HepG2 (cell line): Measurements from ENCODE around the gene BBLN. TPM values are rescaled to one million over a fixed set of nuclear protein-coding genes. Genes with fewer than 3 reads are reported as not detected.

Experiments used
- ATAC-seq: fragments of 200-7000 bp; cut with Tn5 transposase; 3 replicates; pipeline ENCODE4 v1.9.1; 2020; ENCODE audit warnings: mild to moderate bottlenecking, moderate library complexity
- BruUV-seq: library from RNA; stranded (reverse); fragments of 400-500 nt; replicated peaks from 2 replicates; lab custom pipeline; 2021; lab: Mats Ljungman, UMichigan
- CTCF ChIA-PET: fragments of 300-600 bp; formaldehyde crosslinking; extraction: SDS; loops from one replicate; lab custom pipeline; 2021; ENCODE audit warnings: low total read pairs, inconsistent platforms, low intra/inter-chr PET ratio; lab: Yijun Ruan, JAX
- POLR2A ChIA-PET: fragments of 350-600 bp; sonication (Branson Sonifier 250); formaldehyde crosslinking; loops from one replicate; lab custom pipeline; 2020; ENCODE audit warnings: antibody characterized with exemption, inconsistent platforms; lab: Yijun Ruan, JAX
- DNase-seq: peaks from one replicate; pipeline ENCODE4 v3.0.0-alpha.2; 2015; ENCODE audit warnings: low spot score
- FAIRE-seq: peaks from 3 replicates; lab custom pipeline; 2011; peaks lifted over from hg19 to GRCh38; lab: Jason Lieb, UNC
- H2AFZ ChIP-seq: one replicate; pipeline ENCODE4 v1.6.1; 2011; ENCODE audit warnings: low read length, inconsistent platforms
- H3K27ac ChIP-seq: fragments of 300-600 bp; 3 replicates; pipeline ENCODE4 v1.8.0; 2011; ENCODE audit warnings: mixed run types, mild to moderate bottlenecking, mixed read lengths, low read length, inconsistent platforms; ENCODE audit not compliant: insufficient read depth; ENCODE audit errors: extremely low read length
- H3K27me3 ChIP-seq, 2 experiments: fragments of 200-600 bp in 1 of 2; 2 replicates in 1 of 2; 3 replicates in 1 of 2; pipeline versions ENCODE4 v1.6.0 to v1.8.0; 2011; ENCODE audit warnings: low read length in 2 of 2, mild to moderate bottlenecking in 2 of 2, moderate library complexity in 2 of 2, inconsistent platforms in 1 of 2; ENCODE audit not compliant: insufficient read depth in 2 of 2, control insufficient read depth in 1 of 2
- H3K36me3 ChIP-seq, 2 experiments: fragments of 200-600 bp in 1 of 2; replicated peaks in 1 of 2; 2 replicates in 1 of 2; 3 replicates in 1 of 2; pipeline versions ENCODE4 v1.5.1 to v1.8.0; 2011; ENCODE audit warnings: low read length in 2 of 2, inconsistent platforms in 1 of 2; ENCODE audit not compliant: insufficient read depth in 2 of 2, control insufficient read depth in 1 of 2
- H3K4me1 ChIP-seq: 2 replicates; pipeline ENCODE4 v1.5.1; 2012; ENCODE audit warnings: low read length, inconsistent platforms; ENCODE audit not compliant: insufficient read depth
- H3K4me2 ChIP-seq: 2 replicates; pipeline ENCODE4 v1.6.0; 2011; ENCODE audit warnings: low read depth, low read length, inconsistent platforms
- H3K4me3 ChIP-seq, 3 experiments: fragments of 200-600 bp in 1 of 3; sonication (generic), shearing (Covaris generic) in 1 of 3; replicated peaks in 1 of 3; 2 replicates each; pipeline ENCODE4 v1.5.1; 2011 to 2016; ENCODE audit warnings: low read length in 3 of 3, inconsistent platforms in 2 of 3, low read depth in 2 of 3, mild to moderate bottlenecking in 2 of 3, control low read depth in 1 of 3, mixed read lengths in 1 of 3; ENCODE audit not compliant: insufficient read depth in 1 of 3
- H3K79me2 ChIP-seq: one replicate; pipeline ENCODE4 v1.6.1; 2011; ENCODE audit warnings: low read length, inconsistent platforms; ENCODE audit not compliant: insufficient read depth
- H3K9ac ChIP-seq: 2 replicates; pipeline ENCODE4 v1.6.0; 2011; ENCODE audit warnings: mild to moderate bottlenecking, low read depth, low read length, inconsistent platforms; ENCODE audit not compliant: insufficient read depth
- H3K9me3 ChIP-seq: 2 replicates; pipeline ENCODE4 v1.5.1; 2012; ENCODE audit warnings: mild to moderate bottlenecking, low read length
- H4K20me1 ChIP-seq: 2 replicates; pipeline ENCODE4 v1.6.0; 2011; ENCODE audit warnings: inconsistent platforms, mild to moderate bottlenecking, low read length, moderate library complexity; ENCODE audit not compliant: insufficient read depth
- KAT7 ChIP-seq: IDR thresholded peaks from 2 replicates; pipeline ENCODE4 v1.6.1; 2018; ENCODE audit warnings: borderline replicate concordance, missing compliant biosample characterization
- NFE2 ChIP-seq: sonication (generic); formaldehyde crosslinking; IDR thresholded peaks from 2 replicates; pipeline ENCODE4 v1.4.0; 2020; ENCODE audit warnings: missing genetic modification reagents
- PRDM10 ChIP-seq: sonication (generic); formaldehyde crosslinking; IDR thresholded peaks from 2 replicates; pipeline ENCODE4 v1.4.0; 2020; ENCODE audit warnings: low read depth, missing genetic modification reagents
- RFXAP ChIP-seq: sonication (generic); formaldehyde crosslinking; IDR thresholded peaks from 2 replicates; pipeline ENCODE4 v1.4.0; 2020; ENCODE audit warnings: missing genetic modification reagents, borderline replicate concordance
- SALL1 ChIP-seq: sonication (generic); formaldehyde crosslinking; IDR thresholded peaks from 2 replicates; pipeline ENCODE4 v1.8.0; 2022; ENCODE audit warnings: mild to moderate bottlenecking, missing genetic modification reagents
- SAP130 ChIP-seq: IDR thresholded peaks from 2 replicates; pipeline ENCODE4 v1.6.1; 2016; ENCODE audit warnings: low read depth
- SMAD3 ChIP-seq: sonication (generic); formaldehyde crosslinking; IDR thresholded peaks from 2 replicates; pipeline ENCODE4 v1.4.0; 2020; ENCODE audit warnings: missing genetic modification reagents
- STAG1 ChIP-seq: sonication (generic); formaldehyde crosslinking; IDR thresholded peaks from 2 replicates; pipeline ENCODE4 v1.4.0; 2020; ENCODE audit warnings: missing genetic modification reagents
- TARDBP ChIP-seq: sonication (generic); formaldehyde crosslinking; IDR thresholded peaks from 2 replicates; pipeline ENCODE4 v1.8.0; 2022; ENCODE audit warnings: mild to moderate bottlenecking, missing genetic modification reagents
- TBP ChIP-seq: sonication (generic); formaldehyde crosslinking; IDR thresholded peaks from 2 replicates; pipeline ENCODE4 v1.5.0; 2020; ENCODE audit warnings: missing genetic modification reagents
- ZNF362 ChIP-seq: sonication (generic); formaldehyde crosslinking; IDR thresholded peaks from 2 replicates; pipeline ENCODE4 v1.4.0; 2020; ENCODE audit warnings: missing genetic modification reagents, mild to moderate bottlenecking, borderline replicate concordance
- ZNF431 ChIP-seq: sonication (generic); formaldehyde crosslinking; IDR thresholded peaks from 2 replicates; pipeline ENCODE4 v1.9.0; 2022; ENCODE audit warnings: missing genetic modification reagents, low read depth, mild to moderate bottlenecking, borderline replicate concordance
- ZNF510 ChIP-seq: sonication (generic); formaldehyde crosslinking; IDR thresholded peaks from 2 replicates; pipeline ENCODE4 v1.4.0; 2020; ENCODE audit warnings: low read depth, mild to moderate bottlenecking, missing genetic modification reagents
- WGBS: methylation state at CpG from one replicate; pipeline ENCODE4 v1.1.6; 2017; ENCODE audit warnings: low lambda C conversion rate; 5-methylcytosine and 5-hydroxymethylcytosine counted together
- in situ Hi-C: cut with HindIII; loops from 2 replicates; pipeline ENCODE4 v1.10.0; 2017; ENCODE audit warnings: low pct_unique_long_range_greater_than_20kb; ENCODE audit not compliant: extremely low pct_ligation_motif_present
- intact Hi-C: fragments of 100-400 bp; cut with micrococcal nuclease; formaldehyde crosslinking; loops from one replicate; pipeline ENCODE4 v1.10.0; 2022; ENCODE audit not compliant: unreplicated experiment
- polyA plus RNA-seq, 8 experiments: library from polyadenylated mRNA; depleted of rRNA in 3 of 8; stranded (reverse) in 7 of 8; unstranded in 1 of 8; fragments of >200 nt; fragmentation: Illumina TruSeq in 4 of 8; extraction: Trizol in 4 of 8; gene quantifications; 2 replicates each; pipeline versions ENCODE4 v1.2.1 to v1.2.3, GENCODE V29; 2011 to 2016; ENCODE audit warnings: low read depth in 4 of 8, missing spikeins in 1 of 8, mixed read lengths in 1 of 8; ENCODE audit not compliant: insufficient read depth in 1 of 8
- total RNA-seq, 5 experiments: library from RNA; depleted of rRNA; stranded (reverse); fragments of >200 nt; fragmentation: Illumina TruSeq; extraction: Trizol; gene quantifications; 2 replicates each; pipeline ENCODE4 v1.2.3, GENCODE V29; 2016; ENCODE audit warnings: low read depth in 1 of 5
- TF ChIP-seq, protein P1 (sequence below): sonication (generic); formaldehyde crosslinking; IDR thresholded peaks from 2 replicates; pipeline ENCODE4 v1.5.0; 2020; ENCODE audit warnings: missing genetic modification reagents

The BBLN gene
- total and polyA plus RNA-seq, 2 of the 13 experiments (the other 11 are each of a cell fraction or from before 2014, with no cell fraction given), result 27.6 to 33.1 TPM

GRCh38 chr9:128124873-128125579, 35.0 kb upstream of the BBLN start:
- Histone ChIP-seq H3K27ac (peak overlapping the region; percentile 40), H3K4me2 (peak overlapping the region; percentile 87), H4K20me1 (peaks cover 4% of the 10 kb centered on the region; the same call in 1 of the 2 replicates), H3K36me3 (peaks cover 5 to 38% of the 10 kb centered on the region in 2 experiments; a peak in 3 of 5 replicates), H2AFZ (no peak overlapping the region), H3K4me3 (peak overlapping the region in 1 of 3 experiments; percentile 99; a peak in 1 of 6 replicates), H3K9me3 (no peaks in the 10 kb centered on the region), H3K79me2 (peaks cover 23% of the 10 kb centered on the region), H3K9ac (no peak overlapping the region), H3K27me3 (no peaks in the 10 kb centered on the region), H3K4me1 (peaks cover 31% of the 10 kb centered on the region)
- CTCF ChIA-PET, result interaction anchor here (0.6 kb wide), 1 partner anchor 66 kb away, joined by 3 read pairs; the partner anchor contains the start of gene CIZ1
- intact Hi-C loops (no loop called here), in situ Hi-C loops (no loop called here)
- POLR2A ChIA-PET, result interaction anchor here (0.6 to 3.0 kb wide), 5 partner anchors 9 to 73 kb away, joined by 3 to 11 read pairs (median 3); partner anchors contain the start of gene BBLN
- peak; percentile 47 for FAIRE-seq
- 76% methylated on average over 14 of the region's 16 CpGs for WGBS
- no TSS peak for BruUV-seq
- peak; percentile 18 for ATAC-seq
- DNase-seq, result peak; percentile 57
- TF ChIP-seq, protein P1, sequence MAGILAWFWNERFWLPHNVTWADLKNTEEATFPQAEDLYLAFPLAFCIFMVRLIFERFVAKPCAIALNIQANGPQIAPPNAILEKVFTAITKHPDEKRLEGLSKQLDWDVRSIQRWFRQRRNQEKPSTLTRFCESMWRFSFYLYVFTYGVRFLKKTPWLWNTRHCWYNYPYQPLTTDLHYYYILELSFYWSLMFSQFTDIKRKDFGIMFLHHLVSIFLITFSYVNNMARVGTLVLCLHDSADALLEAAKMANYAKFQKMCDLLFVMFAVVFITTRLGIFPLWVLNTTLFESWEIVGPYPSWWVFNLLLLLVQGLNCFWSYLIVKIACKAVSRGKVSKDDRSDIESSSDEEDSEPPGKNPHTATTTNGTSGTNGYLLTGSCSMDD (CRISPR knock-in tag), result no peak
- TF ChIP-seq NFE2 (CRISPR knock-in tag) (no peak), SAP130 (CRISPR knock-in tag) (0 out of 2 replicates have a peak, but pooled peaks have one; percentile 24), SMAD3 (CRISPR knock-in tag) (no peak), KAT7 (CRISPR knock-in tag) (no peak), RFXAP (CRISPR knock-in tag) (no peak), TARDBP (0 out of 2 replicates have a peak, but pooled peaks have one; percentile 37), SALL1 (CRISPR knock-in tag) (peak; percentile 36; the same call in 1 of the 2 replicates), STAG1 (CRISPR knock-in tag) (peak; percentile 65), TBP (CRISPR knock-in tag) (no peak), ZNF431 (no peak), ZNF362 (CRISPR knock-in tag) (no peak), ZNF510 (CRISPR knock-in tag) (no peak), PRDM10 (CRISPR knock-in tag) (no peak)
